HEK293 (cell line): ENCODE measurements around the gene LAMTOR1.

Experiments
- CTCF ChIA-PET: fragments of 350-600 bp; formaldehyde crosslinking; extraction: SDS; loops from one replicate; lab custom pipeline; 2021; ENCODE audit warnings: antibody characterized with exemption; lab: Yijun Ruan, JAX
- POLR2A ChIA-PET: fragments of 300-600 bp; formaldehyde crosslinking; extraction: SDS; loops from one replicate; lab custom pipeline; 2020; ENCODE audit warnings: antibody characterized with exemption, inconsistent platforms; lab: Yijun Ruan, JAX
- H3K27ac ChIP-seq: fragments of 200-500 bp; sonication (Bioruptor generic); 2 replicates; pipeline ENCODE4 v1.5.1; 2014; ENCODE audit warnings: low read depth, low read length, control low read depth, inconsistent platforms; ENCODE audit errors: extremely low read depth
- H3K36me3 ChIP-seq, 2 experiments: fragments of 200-500 bp in 1 of 2; sonication (Bioruptor generic) in 1 of 2; 1 replicate in 1 of 2; 2 replicates in 1 of 2; pipeline ENCODE4 v1.5.1; 2014 to 2017; ENCODE audit warnings: inconsistent platforms in 2 of 2, low read length in 2 of 2; ENCODE audit not compliant: control insufficient read depth in 2 of 2, insufficient read depth in 1 of 2
- H3K4me1 ChIP-seq: fragments of 200-500 bp; sonication (Bioruptor generic); 2 replicates; pipeline ENCODE4 v1.5.1; 2014; ENCODE audit warnings: mild to moderate bottlenecking, low read length, inconsistent platforms; ENCODE audit not compliant: control insufficient read depth, insufficient read depth
- H3K4me3 ChIP-seq: 2 replicates; pipeline ENCODE4 v1.5.1; 2011; ENCODE audit warnings: low read depth, mild to moderate bottlenecking, control low read depth, low read length, moderate library complexity
- H3K9me3 ChIP-seq: fragments of 200-500 bp; sonication (Bioruptor generic); 2 replicates; pipeline ENCODE4 v1.5.1; 2014; ENCODE audit warnings: low read depth, low read length, inconsistent platforms; ENCODE audit not compliant: control insufficient read depth, insufficient read depth
- KLF7 ChIP-seq: fragments of 450-650 bp; formaldehyde crosslinking; IDR thresholded peaks from 2 replicates; pipeline ENCODE4 v1.5.1; 2016; ENCODE audit warnings: missing biosample characterization, missing genetic modification characterization, borderline replicate concordance
- KLF8 ChIP-seq: fragments of 450-650 bp; formaldehyde crosslinking; IDR thresholded peaks from 2 replicates; pipeline ENCODE4 v1.5.1; 2016; ENCODE audit warnings: missing biosample characterization, missing genetic modification characterization
- MYNN ChIP-seq: fragments of 450-650 bp; formaldehyde crosslinking; IDR thresholded peaks from 2 replicates; pipeline ENCODE4 v1.5.1; 2016; ENCODE audit warnings: missing biosample characterization, missing genetic modification characterization, borderline replicate concordance
- ZBTB17 ChIP-seq: fragments of 450-650 bp; formaldehyde crosslinking; IDR thresholded peaks from 2 replicates; pipeline ENCODE4 v1.5.1; 2016; ENCODE audit warnings: missing biosample characterization, missing genetic modification characterization
- ZBTB8A ChIP-seq: fragments of 450-650 bp; formaldehyde crosslinking; IDR thresholded peaks from 2 replicates; pipeline ENCODE4 v1.5.1; 2016; ENCODE audit warnings: missing biosample characterization, missing genetic modification characterization
- ZFHX2 ChIP-seq: fragments of 450-650 bp; formaldehyde crosslinking; conservative IDR thresholded peaks from 2 replicates; pipeline ENCODE4 v1.5.1; 2016; ENCODE audit warnings: missing biosample characterization, missing genetic modification characterization
- ZFP69B ChIP-seq: fragments of 450-650 bp; formaldehyde crosslinking; IDR thresholded peaks from 2 replicates; pipeline ENCODE4 v1.5.1; 2016; ENCODE audit warnings: missing biosample characterization, missing genetic modification characterization
- ZNF157 ChIP-seq: fragments of 450-650 bp; formaldehyde crosslinking; IDR thresholded peaks from 2 replicates; pipeline ENCODE4 v1.5.1; 2016; ENCODE audit warnings: missing biosample characterization, missing genetic modification characterization
- ZNF2 ChIP-seq: fragments of 450-650 bp; formaldehyde crosslinking; IDR thresholded peaks from 2 replicates; pipeline ENCODE4 v1.5.1; 2016; ENCODE audit warnings: missing biosample characterization, missing genetic modification characterization
- ZNF239 ChIP-seq: fragments of 450-650 bp; formaldehyde crosslinking; IDR thresholded peaks from 2 replicates; pipeline ENCODE4 v1.5.1; 2016; ENCODE audit warnings: missing biosample characterization, missing genetic modification characterization
- ZNF266 ChIP-seq: fragments of 450-650 bp; formaldehyde crosslinking; IDR thresholded peaks from 2 replicates; pipeline ENCODE4 v1.5.1; 2016; ENCODE audit warnings: missing biosample characterization, missing genetic modification characterization, low read depth
- ZNF274 ChIP-seq, 2 experiments: fragments of 200-500 bp in 1 of 2; fragments of 450-650 bp in 1 of 2; sonication (Bioruptor generic) in 1 of 2; formaldehyde crosslinking in 1 of 2; IDR thresholded peaks; 2 replicates each; pipeline versions ENCODE4 v1.5.1 to v1.6.1; 2014 to 2016; ENCODE audit warnings: borderline replicate concordance in 1 of 2, inconsistent platforms in 1 of 2, low read length in 1 of 2, missing biosample characterization in 1 of 2, missing genetic modification characterization in 1 of 2
- ZNF350 ChIP-seq: fragments of 450-650 bp; formaldehyde crosslinking; IDR thresholded peaks from 2 replicates; pipeline ENCODE4 v1.5.0; 2017; ENCODE audit warnings: missing biosample characterization, mild to moderate bottlenecking, missing genetic modification characterization
- ZNF391 ChIP-seq: fragments of 450-650 bp; formaldehyde crosslinking; IDR thresholded peaks from 2 replicates; pipeline ENCODE4 v1.5.1; 2016; ENCODE audit warnings: low read depth, missing biosample characterization, missing genetic modification characterization, borderline replicate concordance
- ZNF48 ChIP-seq: fragments of 450-650 bp; formaldehyde crosslinking; IDR thresholded peaks from 2 replicates; pipeline ENCODE4 v1.5.1; 2016; ENCODE audit warnings: missing biosample characterization, missing genetic modification characterization
- ZNF501 ChIP-seq: fragments of 450-650 bp; formaldehyde crosslinking; IDR thresholded peaks from 2 replicates; pipeline ENCODE4 v1.5.1; 2016; ENCODE audit warnings: missing biosample characterization, missing genetic modification characterization
- ZNF558 ChIP-seq: fragments of 450-650 bp; formaldehyde crosslinking; IDR thresholded peaks from 2 replicates; pipeline ENCODE4 v1.5.1; 2016; ENCODE audit warnings: missing biosample characterization, missing genetic modification characterization
- ZNF701 ChIP-seq: fragments of 450-650 bp; formaldehyde crosslinking; IDR thresholded peaks from 2 replicates; pipeline ENCODE4 v1.5.1; 2016; ENCODE audit warnings: missing biosample characterization, missing genetic modification characterization
- ZNF707 ChIP-seq: fragments of 450-650 bp; formaldehyde crosslinking; IDR thresholded peaks from 2 replicates; pipeline ENCODE4 v1.5.1; 2016; ENCODE audit warnings: missing biosample characterization, missing genetic modification characterization
- ZNF791 ChIP-seq: fragments of 450-650 bp; formaldehyde crosslinking; IDR thresholded peaks from 2 replicates; pipeline ENCODE4 v1.5.1; 2016; ENCODE audit warnings: missing biosample characterization, missing genetic modification characterization
- ZNF837 ChIP-seq: fragments of 450-650 bp; formaldehyde crosslinking; IDR thresholded peaks from 2 replicates; pipeline ENCODE4 v1.5.1; 2016; ENCODE audit warnings: missing biosample characterization, missing genetic modification characterization
- ZXDB ChIP-seq: fragments of 450-650 bp; formaldehyde crosslinking; IDR thresholded peaks from 2 replicates; pipeline ENCODE4 v1.5.1; 2016; ENCODE audit warnings: missing biosample characterization, missing genetic modification characterization
- TF ChIP-seq, protein P1 (sequence below): fragments of 450-650 bp; formaldehyde crosslinking; IDR thresholded peaks from 2 replicates; pipeline ENCODE4 v1.5.1; 2016; ENCODE audit warnings: missing biosample characterization, missing genetic modification characterization
- TF ChIP-seq, protein P2 (sequence below): fragments of 450-650 bp; formaldehyde crosslinking; IDR thresholded peaks from 2 replicates; pipeline ENCODE4; 2016; ENCODE audit warnings: missing biosample characterization, missing genetic modification characterization
- TF ChIP-seq, protein P3 (sequence below): IDR thresholded peaks from 2 replicates; pipeline ENCODE4 v1.6.1; 2011; ENCODE audit warnings: mild to moderate bottlenecking, low read depth, low read length, borderline replicate concordance

LAMTOR1 gene

DNA sequence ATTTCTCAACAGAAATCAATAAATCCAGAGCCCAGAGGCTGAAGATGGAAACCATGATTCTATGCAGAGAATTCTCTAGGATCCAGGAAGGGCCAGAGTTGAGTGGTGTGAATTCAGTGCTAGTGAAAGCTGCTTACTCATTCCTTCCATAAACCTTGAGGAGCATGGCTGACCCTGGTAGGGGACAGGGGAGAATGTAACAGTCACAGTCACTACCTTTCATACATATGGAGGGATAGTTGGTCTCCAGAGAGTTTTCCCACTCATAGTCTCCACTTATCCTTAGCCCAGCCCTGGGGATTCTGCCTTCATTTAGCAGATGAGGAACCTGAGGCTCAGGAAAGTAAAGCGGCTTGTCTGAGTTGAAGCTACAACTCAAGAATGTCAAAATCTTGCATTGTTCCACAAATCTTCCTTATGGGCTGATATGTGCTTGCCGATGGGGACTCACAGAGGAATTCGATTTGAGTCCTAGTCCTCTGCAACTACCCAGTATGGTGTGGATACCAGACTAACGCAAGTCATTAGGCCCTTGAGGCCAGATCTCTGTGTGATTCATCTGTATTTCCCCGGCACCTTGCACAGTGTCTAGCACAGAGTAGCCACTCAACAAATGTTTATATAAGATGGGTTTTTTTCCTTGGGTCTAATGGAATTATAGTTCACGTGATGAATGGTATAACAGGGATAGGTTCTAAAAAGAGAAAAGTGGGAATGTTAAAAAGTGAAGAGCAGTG is 13.1 kb upstream of the LAMTOR1 start (continued):
- TF ChIP-seq, protein P1, sequence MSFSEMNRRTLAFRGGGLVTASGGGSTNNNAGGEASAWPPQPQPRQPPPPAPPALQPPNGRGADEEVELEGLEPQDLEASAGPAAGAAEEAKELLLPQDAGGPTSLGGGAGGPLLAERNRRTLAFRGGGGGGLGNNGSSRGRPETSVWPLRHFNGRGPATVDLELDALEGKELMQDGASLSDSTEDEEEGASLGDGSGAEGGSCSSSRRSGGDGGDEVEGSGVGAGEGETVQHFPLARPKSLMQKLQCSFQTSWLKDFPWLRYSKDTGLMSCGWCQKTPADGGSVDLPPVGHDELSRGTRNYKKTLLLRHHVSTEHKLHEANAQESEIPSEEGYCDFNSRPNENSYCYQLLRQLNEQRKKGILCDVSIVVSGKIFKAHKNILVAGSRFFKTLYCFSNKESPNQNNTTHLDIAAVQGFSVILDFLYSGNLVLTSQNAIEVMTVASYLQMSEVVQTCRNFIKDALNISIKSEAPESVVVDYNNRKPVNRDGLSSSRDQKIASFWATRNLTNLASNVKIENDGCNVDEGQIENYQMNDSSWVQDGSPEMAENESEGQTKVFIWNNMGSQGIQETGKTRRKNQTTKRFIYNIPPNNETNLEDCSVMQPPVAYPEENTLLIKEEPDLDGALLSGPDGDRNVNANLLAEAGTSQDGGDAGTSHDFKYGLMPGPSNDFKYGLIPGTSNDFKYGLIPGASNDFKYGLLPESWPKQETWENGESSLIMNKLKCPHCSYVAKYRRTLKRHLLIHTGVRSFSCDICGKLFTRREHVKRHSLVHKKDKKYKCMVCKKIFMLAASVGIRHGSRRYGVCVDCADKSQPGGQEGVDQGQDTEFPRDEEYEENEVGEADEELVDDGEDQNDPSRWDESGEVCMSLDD (tag by site-specific recombination): no peak
- TF ChIP-seq ZNF48 (tag by site-specific recombination) (no peak), ZFP69B (no peak), ZBTB8A (tag by site-specific recombination) (no peak)
- TF ChIP-seq, all 188 proteins: peak for 0

DNA sequence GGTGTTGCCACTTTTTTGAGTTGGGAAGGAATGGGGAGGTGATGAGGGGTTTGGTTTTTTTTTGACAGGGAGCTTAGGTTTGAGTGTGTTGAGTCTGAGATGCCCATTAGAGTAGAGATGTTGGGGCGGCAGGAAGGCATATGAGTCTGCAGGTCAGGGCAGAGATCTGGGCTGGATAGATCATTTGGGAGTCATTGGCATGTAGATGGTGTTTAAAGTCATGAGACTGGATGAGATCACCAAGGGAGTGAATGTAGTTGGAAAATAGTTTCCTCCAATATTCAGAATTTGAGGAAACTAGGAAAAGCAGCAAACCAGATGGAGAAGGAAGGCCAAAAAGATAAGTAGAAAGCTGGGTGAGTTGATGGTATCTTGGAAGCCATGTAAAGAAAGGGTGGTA is 11.5 kb upstream of the LAMTOR1 start:
- peaks cover 0 to 10% of the 10 kb centered on the region in 2 experiments; a peak in 1 of 3 replicates for H3K36me3 ChIP-seq
- CTCF ChIA-PET: interaction anchor here (0.7 kb wide), 1 partner anchor 124 kb away, joined by 3 read pairs; no protein-coding TSS in a partner anchor
- no peaks in the 10 kb centered on the region for H3K9me3 ChIP-seq
- H3K4me1 ChIP-seq: no peaks in the 10 kb centered on the region
- POLR2A ChIA-PET: no interaction called here
- no peak overlapping the region for H3K27ac ChIP-seq
- H3K4me3 ChIP-seq: no peak overlapping the region
- TF ChIP-seq ZNF791 (tag by site-specific recombination): no peak
- TF ChIP-seq, protein P2, sequence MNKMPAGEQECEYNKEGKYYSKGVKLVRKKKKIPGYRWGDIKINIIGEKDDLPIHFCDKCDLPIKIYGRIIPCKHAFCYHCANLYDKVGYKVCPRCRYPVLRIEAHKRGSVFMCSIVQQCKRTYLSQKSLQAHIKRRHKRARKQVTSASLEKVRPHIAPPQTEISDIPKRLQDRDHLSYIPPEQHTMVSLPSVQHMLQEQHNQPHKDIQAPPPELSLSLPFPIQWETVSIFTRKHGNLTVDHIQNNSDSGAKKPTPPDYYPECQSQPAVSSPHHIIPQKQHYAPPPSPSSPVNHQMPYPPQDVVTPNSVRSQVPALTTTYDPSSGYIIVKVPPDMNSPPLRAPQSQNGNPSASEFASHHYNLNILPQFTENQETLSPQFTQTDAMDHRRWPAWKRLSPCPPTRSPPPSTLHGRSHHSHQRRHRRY: no peak
- TF ChIP-seq, all 188 proteins: peak for 0

DNA sequence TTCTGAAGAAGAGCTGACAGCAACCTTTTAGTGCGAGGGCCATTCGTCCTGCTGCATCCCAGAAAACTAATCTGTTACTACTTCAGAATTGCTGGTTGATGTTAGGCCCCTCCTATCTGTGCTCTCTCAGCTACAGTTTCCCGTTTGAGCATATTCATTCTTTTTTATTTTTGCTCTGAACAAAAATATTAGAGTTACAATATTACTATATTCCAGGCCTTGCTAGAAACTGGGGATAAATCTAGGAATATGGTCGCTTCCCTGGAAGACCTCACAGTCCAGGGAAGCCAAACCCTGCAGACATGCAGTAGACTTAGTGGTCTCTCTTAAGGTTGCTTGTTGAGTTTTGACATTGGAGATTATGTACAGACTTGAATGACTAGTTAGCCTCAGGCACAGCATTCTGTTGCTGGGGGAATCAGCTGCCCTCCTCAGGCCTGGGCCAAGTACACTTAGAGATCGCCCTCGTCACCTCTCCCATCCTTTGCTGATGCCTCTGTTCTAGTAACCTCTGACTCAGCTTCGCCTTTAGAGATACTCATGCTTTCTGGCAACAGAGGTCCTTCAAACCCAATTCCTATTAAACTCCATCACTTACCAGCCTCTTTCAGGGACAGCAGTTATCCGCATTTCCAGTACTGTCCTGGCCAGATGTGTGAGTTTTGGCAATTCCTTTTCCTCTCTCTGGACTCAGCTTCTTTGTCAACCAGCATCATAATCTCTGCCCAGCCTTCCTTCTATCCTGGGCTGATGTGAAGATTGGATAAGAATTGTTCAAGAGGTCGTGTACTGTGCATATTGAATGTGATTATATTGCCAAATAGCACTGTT is 10.1 kb upstream of the LAMTOR1 start:
- no peaks in the 10 kb centered on the region for H3K4me1 ChIP-seq
- H3K4me3 ChIP-seq: peak overlapping the region; percentile 20
- no peaks in the 10 kb centered on the region for H3K9me3 ChIP-seq
- ChIA-PET CTCF (interaction anchor here (0.6 to 1.7 kb wide), 3 partner anchors 12 to 357 kb away, joined by 3 to 4 read pairs (median 4); no protein-coding TSS in a partner anchor), POLR2A (interaction anchor here (1.0 to 1.3 kb wide), 9 partner anchors 11 to 327 kb away, joined by 3 to 7 read pairs (median 4); partner anchors contain the start of gene LAMTOR1)
- H3K36me3 ChIP-seq: peaks cover 0 to 20% of the 10 kb centered on the region in 2 experiments; a peak in 1 of 3 replicates
- peak overlapping the region; percentile 66; the same call in 1 of the 2 replicates for H3K27ac ChIP-seq
- TF ChIP-seq ZFHX2 (tag by site-specific recombination): no peak
- TF ChIP-seq KLF7 (tag by site-specific recombination): 0 out of 2 replicates have a peak, but pooled peaks have one; percentile 8
- TF ChIP-seq ZNF274 (IDR thresholded peaks at IDR 0.05; ENCODE audit: low read length): no peak
- no peak for TF ChIP-seq ZNF274 (tag by site-specific recombination; IDR thresholded peaks at IDR 0.05; ENCODE audit: borderline replicate concordance)
- TF ChIP-seq, protein P3, sequence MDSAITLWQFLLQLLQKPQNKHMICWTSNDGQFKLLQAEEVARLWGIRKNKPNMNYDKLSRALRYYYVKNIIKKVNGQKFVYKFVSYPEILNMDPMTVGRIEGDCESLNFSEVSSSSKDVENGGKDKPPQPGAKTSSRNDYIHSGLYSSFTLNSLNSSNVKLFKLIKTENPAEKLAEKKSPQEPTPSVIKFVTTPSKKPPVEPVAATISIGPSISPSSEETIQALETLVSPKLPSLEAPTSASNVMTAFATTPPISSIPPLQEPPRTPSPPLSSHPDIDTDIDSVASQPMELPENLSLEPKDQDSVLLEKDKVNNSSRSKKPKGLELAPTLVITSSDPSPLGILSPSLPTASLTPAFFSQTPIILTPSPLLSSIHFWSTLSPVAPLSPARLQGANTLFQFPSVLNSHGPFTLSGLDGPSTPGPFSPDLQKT: no peak
- TF ChIP-seq ZNF837 (tag by site-specific recombination): no peak
- no peak for TF ChIP-seq ZNF391 (tag by site-specific recombination)
- no peak for TF ChIP-seq ZNF701 (tag by site-specific recombination)
- no peak for TF ChIP-seq ZNF266 (tag by site-specific recombination)
- TF ChIP-seq ZNF501 (tag by site-specific recombination): 0 out of 2 replicates have a peak, but pooled peaks have one; percentile 10
- TF ChIP-seq ZNF157 (tag by site-specific recombination): no peak
- TF ChIP-seq KLF8: no peak
- no peak for TF ChIP-seq ZNF350 (tag by site-specific recombination)
- 0 out of 2 replicates have a peak, but pooled peaks have one; percentile 39 for TF ChIP-seq ZBTB17 (tag by site-specific recombination)
- no peak for TF ChIP-seq ZNF558 (tag by site-specific recombination)
- TF ChIP-seq ZNF239 (tag by site-specific recombination): no peak
- 0 out of 2 replicates have a peak, but pooled peaks have one; percentile 9 for TF ChIP-seq ZXDB (tag by site-specific recombination)
- no peak; the same call in 1 of the 2 replicates for TF ChIP-seq ZNF2 (tag by site-specific recombination)
- TF ChIP-seq MYNN: no peak
- TF ChIP-seq ZNF707 (tag by site-specific recombination): no peak
